ENCODE results near the gene GHR.
"Not testable (repeated sequence)": the region's sequence is repeated elsewhere in the genome, so short reads cannot be mapped to it uniquely, and the experiment has no call there.

The GHR gene

DNA sequence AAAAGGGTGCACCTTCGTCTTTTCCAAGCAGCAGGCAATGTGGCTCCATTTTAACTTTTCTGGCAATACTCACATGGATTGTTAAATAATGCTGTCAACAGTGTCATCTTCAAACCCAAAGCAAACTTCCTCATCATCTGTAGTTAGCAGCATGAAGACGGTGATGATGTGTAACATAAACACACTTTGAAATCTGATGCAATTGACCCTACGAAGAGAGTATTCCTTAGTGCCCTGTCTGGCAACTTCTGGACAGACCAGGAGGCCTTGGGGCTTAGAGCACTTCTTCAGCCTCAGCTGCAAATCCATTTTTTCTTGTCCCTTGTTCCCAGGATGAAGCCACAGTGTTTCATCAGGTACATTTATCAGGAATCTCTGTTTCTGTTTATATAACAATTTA, 149.1 kb downstream of the GHR start:
- DNase-seq: no peak

DNA sequence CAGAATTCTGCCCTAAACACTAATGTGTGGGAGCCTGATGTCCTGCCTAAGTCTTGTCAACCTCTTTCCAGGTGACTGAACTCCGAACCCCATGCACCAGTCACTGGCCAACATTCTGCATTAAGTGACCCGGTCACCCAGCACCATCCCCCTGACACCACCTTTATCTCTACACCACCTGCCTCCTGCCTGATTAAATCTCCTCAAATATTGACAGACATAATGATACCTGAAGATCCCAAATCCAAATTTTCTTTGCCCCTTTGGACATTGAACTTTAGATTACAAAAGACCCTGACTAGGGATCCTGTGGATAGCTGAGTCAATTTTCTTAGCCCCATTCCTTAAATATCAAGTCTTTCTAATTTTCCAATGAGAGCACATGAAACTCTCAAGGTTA, 150.1 kb downstream of the GHR start:
- DNase-seq: no peak

DNA sequence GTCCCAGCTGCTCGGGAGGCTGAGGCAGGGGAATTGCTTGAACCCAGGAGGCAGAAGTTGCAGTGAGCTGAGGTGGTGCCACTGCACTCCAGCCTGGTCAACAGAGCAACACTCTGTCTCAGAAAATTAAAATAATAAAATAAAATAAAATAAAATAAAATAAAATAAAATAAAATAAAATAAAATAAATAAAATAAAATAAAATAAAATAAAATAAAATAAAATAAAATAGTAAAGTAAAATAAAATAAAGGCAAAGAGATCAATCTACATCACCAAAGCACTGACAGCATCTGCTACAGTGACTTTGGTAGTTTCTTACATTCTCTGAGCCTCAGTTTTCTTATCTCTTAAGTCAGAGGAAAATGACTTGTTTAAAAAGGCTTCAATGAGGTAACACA, 152.7 kb downstream of the GHR start:
- not testable (repeated sequence) for DNase-seq

DNA sequence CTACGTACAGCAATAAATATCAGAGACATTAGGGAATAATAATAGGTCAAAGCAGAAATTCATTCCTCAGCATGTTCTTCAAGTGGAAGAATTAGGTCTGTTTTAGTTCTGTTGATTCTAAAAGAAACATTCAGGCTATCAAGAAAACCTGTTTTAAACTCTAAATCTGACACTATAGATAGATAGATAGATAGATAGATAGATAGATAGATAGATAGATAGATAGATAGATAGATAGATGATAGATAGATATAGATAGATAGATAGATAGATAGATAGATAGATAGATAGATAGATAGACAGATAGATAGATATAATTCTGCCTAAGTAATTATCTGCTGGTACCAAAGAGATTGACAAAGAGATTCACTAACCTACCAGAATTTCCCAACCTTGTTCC, 155.7 kb downstream of the GHR start:
- DNase-seq: not testable (repeated sequence)

DNA sequence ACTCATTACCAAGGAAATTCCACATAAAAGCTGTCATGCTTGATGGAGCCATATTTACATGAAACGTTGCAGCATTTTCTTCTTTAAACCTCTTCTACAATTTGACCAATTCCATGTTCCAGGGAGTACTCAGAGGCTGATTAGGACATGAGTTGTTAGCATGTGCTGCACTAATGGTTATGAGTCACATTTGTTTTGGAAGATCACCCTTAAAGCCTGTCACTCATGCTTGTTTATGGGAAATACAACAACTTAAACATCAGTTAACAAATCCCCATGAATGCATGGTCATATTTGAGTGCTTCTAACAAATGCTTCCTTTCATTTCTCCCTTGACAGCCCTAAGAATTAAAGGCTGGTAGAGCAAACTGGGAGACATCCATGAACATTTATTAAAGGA, 156.1 kb downstream of the GHR start:
- peak; percentile 26 to 34 for DNase-seq

DNA sequence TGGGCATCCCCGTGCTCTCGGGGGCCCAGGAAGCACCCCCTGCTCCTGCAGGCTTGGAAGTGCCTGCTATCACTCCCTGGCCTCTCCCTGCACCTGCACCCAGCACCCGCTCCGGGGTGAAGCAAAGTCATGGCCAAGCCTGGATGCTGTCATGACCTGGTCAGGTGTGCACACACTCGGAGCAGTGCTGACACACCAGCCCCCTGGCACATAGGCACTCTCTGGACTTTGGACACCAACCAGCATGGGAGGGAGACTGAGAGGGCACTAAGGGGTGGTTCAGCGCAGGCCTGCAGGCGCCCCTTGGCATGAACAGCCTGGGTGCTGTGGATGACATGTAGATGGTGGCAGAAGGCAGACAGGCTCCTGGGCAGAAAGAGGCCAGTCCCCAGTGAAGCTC, 158.6 kb downstream of the GHR start:
- DNase-seq: no peak

DNA sequence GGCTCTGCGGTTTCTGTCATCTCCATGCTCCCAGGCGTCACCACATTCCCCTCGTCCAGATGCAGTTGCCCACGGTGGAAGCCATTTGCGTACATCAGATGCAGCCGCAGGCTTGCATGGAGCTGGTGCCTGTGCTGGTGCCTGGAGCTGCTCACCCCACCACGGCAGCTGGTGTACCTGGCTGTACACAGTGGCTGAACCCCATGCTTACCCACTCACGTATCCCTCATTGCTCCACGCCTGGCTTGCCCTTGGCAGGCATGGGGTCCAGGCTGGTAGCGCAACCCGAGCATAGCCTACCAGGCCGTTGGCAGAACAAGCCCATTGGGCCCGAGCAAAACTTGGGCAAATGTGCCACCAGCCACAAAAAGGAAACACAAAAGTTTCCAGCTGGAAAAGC, 159.5 kb downstream of the GHR start:
- no peak for DNase-seq

DNA sequence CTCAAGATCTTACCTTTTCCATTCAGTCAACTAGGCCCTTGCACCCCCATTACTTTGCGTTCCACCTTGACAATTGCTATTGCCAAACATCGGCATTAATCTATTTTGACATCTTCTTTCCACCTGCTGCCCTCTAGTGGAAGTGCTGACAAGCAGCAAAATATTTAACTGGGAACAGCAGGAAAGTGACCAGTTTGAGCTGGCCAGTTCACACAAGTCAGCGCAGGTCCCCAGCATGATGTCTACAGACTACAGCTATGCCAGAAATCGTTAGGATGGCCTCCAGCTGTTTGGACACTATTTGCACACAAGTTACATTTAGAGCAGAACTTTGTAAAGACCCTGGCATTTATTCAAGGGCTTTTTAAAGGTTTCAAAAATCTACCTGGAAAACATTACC, 160.1 kb downstream of the GHR start:
- DNase-seq: peak; percentile 46 to 57

DNA sequence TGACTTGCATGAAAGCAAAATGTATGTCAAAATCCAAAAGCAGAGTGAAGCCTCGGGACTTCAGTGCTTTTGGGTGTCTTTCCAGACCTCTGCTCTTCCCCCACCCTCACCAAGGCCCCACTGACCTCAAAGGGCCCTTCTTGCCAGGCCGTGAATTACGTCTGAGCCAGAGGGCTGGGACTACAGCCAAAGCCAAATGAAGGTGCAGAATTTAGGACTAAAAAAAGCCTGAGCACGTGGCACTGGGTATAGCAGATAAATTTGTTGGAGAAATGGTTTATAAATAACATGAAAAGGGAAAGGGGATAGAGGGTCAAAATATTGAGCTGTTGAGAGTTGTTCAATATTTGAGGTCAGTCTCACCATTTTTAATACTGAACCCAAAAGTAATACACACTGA, 163.4 kb downstream of the GHR start:
- DNase-seq: no peak

DNA sequence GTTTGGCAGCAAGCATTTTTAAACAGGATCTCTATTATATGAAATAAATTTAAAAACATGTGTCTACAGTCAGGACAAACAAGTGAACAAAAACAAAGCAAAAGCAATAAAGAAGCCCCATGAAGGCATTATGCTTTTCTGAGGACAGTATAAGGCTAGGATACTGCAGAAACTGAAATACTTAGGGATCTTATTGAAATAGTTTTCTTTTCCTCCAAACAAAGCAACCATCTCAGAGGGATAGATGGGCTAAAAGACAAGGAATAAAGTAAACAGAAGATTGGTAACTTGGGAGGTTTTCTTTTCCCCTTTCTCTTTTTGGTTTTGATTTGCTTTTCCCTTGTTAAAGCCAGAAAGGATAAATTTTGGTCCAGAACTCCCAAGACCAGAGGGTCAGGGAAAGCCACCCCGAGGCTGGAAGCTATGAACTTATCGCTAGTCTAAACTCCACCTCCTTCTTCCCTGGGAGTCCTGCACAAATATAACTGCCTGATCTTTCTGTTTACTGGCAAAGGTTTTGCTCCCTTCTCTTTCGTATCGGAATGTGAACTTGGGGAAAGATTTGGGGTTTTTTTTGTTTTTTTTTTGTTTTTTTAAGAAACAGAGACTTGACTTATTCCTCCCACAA, 164.0 kb downstream of the GHR start:
- DNase-seq: no peak

DNA sequence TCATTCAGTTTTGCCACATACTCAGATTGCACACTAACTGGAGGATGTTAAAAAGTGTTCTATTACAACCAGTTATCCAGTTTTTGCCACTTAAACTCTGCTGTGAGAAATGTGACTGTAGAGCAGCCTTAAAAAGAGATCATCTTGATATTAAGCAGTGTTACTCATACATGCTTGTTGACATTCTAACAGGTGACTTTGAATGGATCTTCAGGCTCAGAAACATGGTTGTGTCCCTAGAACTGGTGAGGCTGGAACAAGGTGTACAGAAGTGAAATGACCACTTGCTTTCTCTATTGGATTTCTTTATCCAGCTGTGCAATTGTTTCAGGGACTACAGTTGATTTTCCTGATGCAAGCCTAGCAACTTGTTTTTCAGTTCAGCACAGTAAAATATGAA, 167.3 kb downstream of the GHR start:
- DNase-seq: no peak

DNA sequence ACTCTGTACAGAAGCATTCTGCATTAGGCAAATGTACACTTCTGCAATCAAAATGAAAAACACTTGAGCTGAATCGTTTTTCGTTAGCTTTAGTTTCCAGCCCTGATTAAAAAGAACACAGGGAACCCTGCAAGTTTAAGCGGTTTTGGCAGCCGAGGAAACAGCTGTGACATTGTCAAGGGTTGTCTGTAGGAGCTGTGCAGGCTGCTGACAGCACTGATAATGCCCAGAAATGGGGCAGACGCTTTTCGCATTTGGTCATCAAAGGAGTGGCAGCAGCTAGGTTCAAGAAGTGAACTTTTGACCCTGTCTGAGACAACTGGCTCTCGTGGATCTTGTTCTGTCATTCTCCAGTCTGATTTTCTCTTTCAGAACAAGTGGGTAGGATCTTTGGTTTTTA, 167.8 kb downstream of the GHR start:
- peak; percentile 47 to 49 for DNase-seq

DNA sequence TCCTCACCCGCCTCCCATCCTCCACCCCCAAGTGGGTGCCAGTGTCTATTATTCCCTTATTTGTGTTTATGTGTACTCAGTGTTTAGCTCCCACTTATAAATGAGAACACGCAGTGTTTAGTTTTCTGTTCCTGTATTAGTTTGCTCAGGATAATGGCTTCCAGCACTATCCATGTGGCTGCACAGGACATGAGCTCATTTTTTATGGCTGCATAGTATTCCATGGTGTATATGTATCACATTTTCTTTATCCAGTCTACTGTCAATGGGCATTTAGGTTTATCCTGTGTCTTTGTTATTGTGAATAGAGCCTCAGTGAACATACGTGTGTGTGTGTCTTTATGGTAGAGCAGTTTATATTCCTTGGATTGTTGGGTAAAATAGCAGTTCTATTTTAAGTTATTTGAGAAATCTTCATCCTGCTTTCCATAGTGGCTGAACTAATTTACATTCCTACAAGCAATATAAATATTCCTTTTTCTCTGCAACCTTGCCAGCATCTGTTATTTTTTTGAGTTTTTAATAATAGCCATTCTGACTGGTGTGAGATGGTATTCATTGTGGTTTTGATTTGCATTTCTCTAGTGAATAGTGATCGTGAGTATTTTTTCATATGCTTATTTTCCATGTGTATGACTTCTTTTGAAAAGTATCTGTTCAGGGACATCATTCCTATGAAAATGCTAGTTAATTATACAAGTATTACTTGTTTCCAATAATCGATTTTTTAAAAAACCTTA, 169.3 kb downstream of the GHR start:
- no peak for DNase-seq

DNA sequence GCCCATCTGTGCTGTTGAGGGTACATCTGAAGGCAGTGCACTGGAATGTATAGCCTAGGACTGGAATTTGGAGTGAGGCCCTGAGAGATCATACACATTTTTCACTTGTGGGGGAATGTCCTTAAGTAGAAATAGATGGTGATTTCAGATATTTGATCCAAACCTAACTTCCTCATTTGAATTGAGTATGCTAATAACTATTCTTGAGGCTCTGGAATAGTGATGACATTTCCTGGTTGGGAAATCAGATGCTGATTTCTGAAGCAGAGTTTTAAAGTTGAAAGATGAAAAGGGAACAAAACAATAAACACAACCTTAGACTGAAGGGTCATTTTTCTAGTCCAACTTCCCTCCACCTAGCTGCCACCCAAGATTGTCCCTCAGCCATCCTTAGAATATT, 170.4 kb downstream of the GHR start:
- peak; percentile 48 to 85 for DNase-seq

DNA sequence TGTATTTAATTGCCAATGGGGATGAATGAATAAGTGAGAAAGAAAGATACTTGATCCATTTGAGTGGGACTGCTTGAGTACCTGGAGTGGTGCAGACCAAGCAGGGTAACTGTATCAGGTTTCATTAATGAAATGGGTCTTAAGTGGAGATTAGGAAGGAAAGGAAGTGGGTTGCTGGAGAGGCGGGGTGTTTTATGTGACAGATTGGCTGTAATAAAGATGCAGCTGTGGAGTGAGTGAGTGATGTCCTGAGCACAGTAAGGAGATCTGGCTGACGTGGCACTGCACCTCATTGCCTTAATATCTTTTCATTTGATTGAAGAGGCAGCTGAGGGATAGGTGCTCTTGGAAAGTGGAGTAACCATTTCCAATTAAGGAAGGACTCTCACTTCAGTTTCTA, 172.4 kb downstream of the GHR start:
- DNase-seq: no peak

DNA sequence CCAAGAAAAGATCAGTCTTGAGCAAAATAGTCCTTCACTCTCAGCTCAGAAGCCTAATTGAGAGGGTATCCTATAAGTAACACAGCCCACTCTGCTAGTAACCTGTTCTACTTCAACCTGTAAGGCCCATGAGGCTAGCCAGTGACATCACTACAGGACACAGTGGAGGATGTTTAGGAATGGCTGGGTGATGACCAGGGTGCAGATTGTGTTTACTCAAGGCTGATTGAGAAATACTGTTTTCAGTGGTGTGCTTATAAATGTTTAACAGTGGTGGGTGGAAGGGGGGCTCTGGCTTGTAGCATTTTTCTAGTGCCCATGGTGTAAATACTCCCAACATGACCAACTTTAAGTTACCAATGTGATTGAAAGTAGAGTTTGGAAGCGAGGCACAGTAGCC, 173.6 kb downstream of the GHR start:
- DNase-seq: no peak

DNA sequence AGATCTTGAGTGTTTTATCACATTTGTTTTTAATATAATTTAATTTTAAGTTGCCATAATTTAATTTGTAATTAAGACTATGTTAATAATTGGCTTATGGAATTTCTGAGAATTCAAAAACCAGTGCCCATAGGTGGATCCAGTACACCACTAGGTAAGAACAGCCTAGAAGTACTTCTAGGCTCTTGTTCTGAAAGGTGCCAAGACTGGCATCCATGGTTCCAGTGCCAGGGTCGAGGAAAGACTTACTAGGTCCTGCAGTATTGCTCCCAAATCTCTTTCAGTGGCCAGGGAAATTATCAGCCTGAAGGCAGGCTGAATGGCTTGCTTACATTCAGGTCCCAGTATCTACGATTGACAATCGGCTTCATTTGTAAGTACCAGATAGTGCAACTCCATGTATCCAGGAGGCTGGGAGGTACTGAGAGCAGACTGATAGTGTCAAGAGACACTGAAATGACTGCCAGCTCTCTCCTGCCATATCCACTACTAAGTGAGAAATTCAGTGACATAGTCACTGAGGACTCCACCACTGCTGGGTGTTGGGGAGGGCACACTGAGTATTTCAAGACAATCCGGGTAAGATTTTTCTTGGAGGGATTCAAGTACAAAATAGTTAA, 174.2 kb downstream of the GHR start:
- DNase-seq: no peak

DNA sequence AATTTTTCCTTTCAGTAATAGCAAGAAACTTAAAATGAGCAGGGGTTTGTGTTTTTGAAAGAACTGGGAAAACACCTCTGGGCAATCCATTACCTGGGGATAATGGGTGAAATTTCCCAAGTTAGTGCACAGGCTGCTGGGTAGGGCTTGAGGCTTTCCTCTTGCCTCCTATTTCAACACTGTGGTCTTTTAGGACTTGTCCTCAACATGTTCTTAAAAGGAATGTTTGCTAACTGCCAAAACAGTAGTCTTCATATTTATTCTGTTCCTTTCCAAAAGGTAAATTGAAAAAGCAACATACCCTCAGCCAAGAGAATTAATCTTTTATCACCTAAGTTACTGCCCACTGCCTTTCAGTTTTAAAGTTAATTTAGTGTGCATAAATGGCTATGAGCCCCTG, 175.1 kb downstream of the GHR start:
- no peak for DNase-seq

DNA sequence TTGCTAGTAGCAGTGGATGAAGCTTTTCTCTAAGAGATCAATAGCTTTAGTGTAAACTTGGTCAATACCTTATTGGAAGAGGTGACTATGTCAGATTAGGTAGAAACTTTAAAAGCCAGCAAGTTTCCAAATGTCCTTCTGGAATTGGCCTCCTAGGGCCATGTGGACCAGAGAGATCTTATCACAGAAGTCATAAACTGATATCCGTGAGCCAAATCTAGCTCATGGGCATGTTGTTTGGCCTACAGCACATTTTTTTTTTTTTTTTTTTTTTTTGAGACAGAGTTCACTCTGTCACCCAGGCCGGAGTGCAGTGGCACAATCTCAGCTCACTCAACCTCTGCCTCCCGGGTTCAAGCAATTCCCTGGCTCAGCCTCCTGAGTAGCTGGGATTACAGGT, 175.9 kb downstream of the GHR start:
- DNase-seq: no peak

DNA sequence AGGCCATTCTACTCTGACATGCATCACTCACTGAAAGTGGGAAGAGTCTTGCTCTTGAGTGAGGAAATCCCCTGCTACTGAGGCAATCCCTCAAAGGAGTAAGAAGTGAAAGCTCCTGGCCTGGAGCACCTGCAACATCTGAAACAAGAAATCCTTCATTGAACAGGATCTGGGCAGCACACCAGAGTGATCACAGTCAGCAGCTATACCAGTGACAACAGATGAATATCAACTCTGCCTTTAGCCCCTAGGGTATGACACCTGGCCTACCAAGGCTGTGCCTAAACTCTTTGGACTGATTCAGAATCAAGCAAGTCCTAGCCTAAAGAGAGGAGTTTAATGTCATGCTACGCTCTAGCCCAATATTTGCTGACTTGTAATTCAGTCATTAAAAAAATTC, 177.2 kb downstream of the GHR start:
- no peak for DNase-seq

DNA sequence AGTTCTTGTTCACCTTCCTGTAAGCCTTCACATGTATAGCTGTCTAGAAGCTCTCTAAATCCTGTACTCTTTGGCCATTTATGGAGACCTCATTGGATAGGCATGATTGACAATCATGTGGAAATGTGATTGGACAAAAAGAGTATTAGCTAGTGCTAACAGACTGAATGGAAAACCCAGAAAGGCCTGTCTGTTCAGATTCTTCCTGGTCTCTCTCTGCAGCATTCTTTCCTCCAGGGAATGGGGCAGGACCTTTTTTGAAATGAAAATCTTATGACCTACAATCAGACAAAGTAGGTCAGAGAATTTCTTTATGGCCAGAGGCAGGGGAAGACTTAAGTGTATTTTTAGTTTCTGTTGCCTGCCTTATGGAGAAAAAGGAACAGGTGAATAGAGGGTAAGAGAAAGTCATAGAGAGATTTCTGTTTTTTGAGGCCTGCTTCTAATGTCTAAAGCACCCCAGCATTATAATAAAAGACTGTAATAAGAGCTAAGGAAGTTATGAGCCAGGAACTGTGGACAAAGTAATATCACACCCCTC, 181.0 kb downstream of the GHR start:
- no peak for DNase-seq

DNA sequence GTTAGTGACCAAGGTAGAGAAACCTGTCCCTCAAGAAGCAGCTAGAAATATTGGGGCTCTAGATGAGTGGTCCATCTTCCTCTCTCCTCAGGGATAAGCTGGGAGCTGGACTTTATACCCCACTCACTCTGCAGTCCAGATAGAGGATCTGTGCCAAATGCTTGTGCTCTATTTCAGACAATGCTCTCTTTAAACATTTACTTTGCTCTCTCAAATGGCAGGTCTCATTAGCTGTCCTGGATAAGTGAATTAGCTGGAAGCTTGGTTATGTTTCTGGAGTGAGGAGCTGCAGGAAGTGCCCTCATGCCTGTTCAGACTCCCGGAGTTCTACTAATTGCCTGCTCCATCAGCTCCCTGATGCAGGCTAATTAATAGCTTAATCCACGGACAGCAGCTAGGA, 182.3 kb downstream of the GHR start:
- no peak for DNase-seq

DNA sequence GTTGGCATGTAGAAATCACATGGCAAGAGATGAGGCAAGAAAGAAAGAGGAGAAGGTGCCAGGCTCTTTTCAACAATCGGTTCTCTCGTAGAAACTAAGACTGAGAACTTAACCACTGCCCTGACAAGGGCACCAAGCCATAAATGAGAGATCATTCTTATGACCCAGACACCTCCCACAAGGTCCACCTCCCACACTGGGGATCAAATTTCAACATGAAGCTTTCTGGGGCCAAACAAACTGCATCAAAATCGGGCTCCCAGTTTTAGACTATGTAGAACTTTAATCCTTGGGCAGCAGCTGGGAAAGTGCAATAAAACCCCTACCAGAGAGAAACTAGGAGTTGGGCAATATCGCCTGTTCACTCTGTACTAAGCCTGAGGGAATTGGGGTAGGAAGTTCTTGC, 183.2 kb downstream of the GHR start:
- no peak for DNase-seq

DNA sequence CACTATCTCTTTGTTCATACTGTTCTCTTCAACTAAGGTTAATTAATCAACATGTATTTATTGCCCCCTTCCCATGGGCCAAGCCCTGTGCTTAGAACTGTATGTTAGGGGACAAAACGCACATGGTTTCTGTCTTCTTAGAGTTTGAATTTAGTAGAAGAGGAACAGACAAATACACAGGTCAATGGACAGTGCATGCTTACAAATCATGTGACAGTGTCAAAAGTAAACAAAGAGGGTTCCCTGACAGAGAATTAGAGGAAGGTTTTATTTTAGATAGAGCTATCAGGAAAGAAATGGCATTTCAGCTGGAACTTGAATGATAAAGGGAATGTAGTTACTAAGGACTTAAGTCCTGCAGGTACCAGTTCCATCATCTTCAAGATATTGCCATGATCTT, 188.2 kb downstream of the GHR start:
- no peak for DNase-seq
